ENCODE data around the gene FAM168A.

FAM168A gene

DNA sequence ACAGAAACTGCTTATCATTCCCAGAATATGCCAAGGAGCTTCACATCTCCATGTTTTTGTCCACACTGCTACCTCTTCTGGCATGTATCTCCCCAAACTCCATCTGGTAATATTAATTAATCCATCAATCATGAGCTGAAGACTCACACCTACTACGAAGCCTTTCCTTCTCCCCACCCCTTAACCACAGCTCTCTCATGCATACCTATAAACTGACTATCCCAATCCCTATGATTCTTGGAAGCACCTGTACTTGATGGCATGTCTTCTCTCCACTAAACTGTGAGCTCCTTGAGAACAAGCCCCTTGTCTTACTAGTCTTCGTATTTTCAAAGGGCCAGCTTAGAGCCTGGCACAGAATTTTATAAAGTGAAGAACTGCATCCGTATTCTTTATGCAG is 174.4 kb downstream of the FAM168A start:
- DNase-seq (ENCODE audit: low read depth), result no peak
- TF ChIP-seq, protein P1, sequence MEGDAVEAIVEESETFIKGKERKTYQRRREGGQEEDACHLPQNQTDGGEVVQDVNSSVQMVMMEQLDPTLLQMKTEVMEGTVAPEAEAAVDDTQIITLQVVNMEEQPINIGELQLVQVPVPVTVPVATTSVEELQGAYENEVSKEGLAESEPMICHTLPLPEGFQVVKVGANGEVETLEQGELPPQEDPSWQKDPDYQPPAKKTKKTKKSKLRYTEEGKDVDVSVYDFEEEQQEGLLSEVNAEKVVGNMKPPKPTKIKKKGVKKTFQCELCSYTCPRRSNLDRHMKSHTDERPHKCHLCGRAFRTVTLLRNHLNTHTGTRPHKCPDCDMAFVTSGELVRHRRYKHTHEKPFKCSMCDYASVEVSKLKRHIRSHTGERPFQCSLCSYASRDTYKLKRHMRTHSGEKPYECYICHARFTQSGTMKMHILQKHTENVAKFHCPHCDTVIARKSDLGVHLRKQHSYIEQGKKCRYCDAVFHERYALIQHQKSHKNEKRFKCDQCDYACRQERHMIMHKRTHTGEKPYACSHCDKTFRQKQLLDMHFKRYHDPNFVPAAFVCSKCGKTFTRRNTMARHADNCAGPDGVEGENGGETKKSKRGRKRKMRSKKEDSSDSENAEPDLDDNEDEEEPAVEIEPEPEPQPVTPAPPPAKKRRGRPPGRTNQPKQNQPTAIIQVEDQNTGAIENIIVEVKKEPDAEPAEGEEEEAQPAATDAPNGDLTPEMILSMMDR (conservative IDR thresholded peaks at IDR 0.05; ENCODE audit: low read depth, low read length), result no peak

DNA sequence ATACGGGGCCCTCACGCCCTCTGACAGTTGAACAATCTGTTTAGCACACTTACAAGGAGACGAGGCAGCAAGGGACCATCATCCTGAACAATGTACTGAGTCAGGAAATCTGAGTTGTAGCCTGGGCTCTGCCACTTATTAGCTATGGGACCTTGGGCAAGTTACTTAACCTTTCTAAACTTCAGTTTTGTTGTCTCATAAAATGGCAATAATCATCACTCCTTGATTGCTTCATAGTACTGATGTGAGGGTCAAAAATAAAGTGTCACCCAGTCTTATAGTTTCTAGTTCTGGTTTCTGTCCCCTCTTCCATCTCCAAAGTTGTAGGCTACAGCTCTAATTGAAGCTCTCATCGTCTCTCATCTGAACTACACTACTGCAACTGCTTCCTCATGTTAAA is 175.0 kb downstream of the FAM168A start:
- TF ChIP-seq, protein P1 (conservative IDR thresholded peaks at IDR 0.05; ENCODE audit: low read depth, low read length), result no peak
- H3K4me3 ChIP-seq (ENCODE audit: low read length), result no peak overlapping the region
- DNase-seq (ENCODE audit: low read depth), result no peak

More for the DNA sequence above, 174.4 kb downstream of the FAM168A start:
- no peak overlapping the region for H3K4me3 ChIP-seq (ENCODE audit: low read length)

DNA sequence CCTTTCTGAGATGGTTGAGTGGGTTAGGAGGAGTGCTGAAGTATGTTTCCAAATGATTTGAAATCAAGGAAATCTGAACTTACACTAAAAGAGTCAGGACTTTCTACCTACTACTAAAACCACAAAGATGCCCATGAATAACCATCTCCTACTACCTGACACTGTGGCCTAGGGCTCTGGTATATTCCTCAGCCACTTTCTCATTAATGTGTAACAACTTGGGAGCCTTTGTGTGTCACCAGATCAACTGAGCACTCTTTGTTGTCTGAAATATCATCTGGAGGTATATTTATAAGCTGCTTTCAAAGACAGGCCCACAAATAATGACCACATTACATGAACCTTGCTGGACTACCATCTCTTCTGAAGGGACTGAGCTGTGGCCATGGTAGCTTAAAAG is 177.8 kb downstream of the FAM168A start:
- DNase-seq (ENCODE audit: low read depth), result no peak
- TF ChIP-seq, protein P1 (conservative IDR thresholded peaks at IDR 0.05; ENCODE audit: low read depth, low read length), result no peak
- no peak overlapping the region for H3K4me3 ChIP-seq (ENCODE audit: low read length)

DNA sequence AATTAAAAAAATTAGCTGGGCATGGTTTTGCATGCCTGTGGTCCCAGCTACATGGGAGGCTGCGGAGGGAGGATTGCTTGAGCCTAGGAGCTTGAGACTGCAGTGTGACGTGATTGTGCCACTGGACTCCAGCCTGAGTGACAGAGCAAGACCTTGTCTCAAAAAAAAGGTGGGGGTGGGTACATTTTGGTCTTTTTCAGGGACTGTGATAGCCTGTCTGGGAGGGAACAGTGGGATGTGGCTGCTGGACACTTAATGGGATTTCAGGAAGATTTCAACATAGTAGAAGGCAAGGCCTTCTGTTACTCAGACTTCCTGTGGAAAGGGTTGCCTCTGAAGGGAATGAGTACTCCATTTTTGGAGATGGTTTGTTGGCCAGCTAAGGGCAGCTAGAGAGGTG is 181.1 kb downstream of the FAM168A start:
- H3K4me3 ChIP-seq (ENCODE audit: low read length), result no peak overlapping the region
- TF ChIP-seq, protein P1 (conservative IDR thresholded peaks at IDR 0.05; ENCODE audit: low read depth, low read length), result no peak
- no peak for DNase-seq (ENCODE audit: low read depth)

DNA sequence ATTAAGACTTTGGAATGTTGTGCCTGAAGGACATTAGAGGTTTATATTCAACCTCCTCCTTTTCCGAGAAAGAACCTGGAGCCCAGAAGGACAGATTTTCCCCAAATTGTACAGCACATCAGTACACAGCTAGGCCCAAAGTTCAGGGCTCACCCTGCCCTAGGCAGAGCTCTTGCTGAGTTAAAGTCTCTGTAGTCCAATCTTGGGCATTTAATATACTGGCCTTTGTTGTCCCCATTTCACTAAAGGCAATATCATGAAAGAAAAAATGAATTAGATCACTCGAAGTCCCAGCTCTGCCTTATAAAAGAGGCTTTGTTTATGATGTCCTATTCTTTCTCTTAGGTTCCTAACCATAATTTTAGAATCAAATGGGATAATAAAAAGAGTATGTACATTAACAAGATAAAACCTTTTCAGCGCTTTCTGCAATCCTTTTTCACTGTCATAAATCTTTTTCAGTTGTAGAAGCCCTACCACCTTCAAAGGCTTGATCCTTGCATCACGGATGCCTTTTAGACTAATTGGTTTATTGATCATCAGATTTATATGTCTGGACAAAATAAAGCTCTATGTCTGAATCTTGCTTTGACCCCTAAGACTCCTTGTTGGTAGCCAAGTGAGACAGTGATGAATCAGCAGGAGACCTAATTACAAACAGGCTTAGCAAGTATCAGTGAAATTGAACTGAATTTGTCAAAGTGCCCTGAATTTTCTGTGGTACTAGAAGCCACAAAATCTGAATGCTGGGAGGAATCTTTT is 181.9 kb downstream of the FAM168A start:
- TF ChIP-seq, protein P1 (conservative IDR thresholded peaks at IDR 0.05; ENCODE audit: low read depth, low read length), result no peak
- DNase-seq (ENCODE audit: low read depth), result no peak

DNA sequence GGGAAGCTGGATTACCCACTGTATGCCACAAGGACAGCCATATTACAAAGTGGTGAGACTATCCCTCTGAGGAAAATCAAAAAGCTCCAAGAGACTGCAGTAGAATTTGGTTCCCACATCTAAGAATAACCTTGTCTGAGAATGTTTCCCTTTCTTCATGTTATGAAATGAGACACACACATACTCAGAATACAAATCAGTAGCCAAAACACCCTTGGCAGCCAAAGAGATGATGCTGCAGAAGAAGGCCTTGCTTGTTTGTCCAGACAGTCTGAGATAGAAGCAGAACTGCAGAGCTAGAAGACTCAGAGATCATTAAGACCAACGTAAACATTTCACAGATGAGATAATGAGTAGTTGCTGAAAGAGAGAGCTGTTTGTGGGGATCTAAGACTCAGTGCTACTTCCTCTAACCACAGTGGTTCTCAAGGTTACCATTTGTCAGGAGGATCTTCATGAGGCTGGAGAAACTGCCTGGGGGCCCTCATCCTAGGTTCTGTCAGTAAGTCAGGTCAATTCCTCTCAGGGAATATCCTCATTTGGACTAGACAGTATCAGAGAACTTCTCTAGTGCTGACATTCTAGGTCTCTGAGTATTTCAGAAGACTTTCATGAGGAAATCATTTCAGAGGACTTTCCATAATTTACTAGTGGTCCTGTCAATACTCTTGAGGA is 182.8 kb downstream of the FAM168A start:
- DNase-seq (ENCODE audit: low read depth), result no peak
- no peak overlapping the region for H3K4me3 ChIP-seq (ENCODE audit: low read length)
- TF ChIP-seq, protein P1 (conservative IDR thresholded peaks at IDR 0.05; ENCODE audit: low read depth, low read length), result no peak

More for the DNA sequence above, 181.9 kb downstream of the FAM168A start:
- H3K4me3 ChIP-seq (ENCODE audit: low read length), result no peak overlapping the region

DNA sequence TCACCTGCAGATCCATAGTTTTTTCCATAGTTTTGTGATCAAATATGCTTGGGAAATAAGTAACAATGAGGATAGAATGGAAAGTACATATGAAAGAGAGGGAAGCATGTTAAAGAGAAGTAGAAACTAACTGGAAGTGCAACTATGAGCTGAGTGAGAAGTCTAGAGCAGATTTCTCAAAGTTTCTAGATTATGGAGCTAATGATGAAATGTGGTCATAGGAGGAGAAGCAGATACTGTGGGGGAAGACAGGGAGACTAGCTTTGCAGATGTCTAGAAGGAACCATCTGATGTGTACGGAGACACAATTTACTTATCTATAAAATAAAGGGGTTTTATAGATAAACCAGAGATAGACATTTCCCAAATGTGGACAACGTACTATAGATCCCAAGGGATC is 184.7 kb downstream of the FAM168A start:
- DNase-seq (ENCODE audit: low read depth), result no peak
- TF ChIP-seq, protein P1 (conservative IDR thresholded peaks at IDR 0.05; ENCODE audit: low read depth, low read length), result no peak
- no peak overlapping the region for H3K4me3 ChIP-seq (ENCODE audit: low read length)
